Esophagus squamous epithelium (tissue), 4 donors: ENCODE results near the gene FBXL20.

Experiments used
- CTCF ChIP-seq, 6 experiments: fragments of 450-650 bp in 4 of 6; fragments of 200-600 bp in 2 of 6; sonication (generic) in 2 of 6; IDR thresholded peaks; one replicate each; pipeline ENCODE4 v1.5.1; 2016 to 2019; ENCODE audit warnings: antibody characterized with exemption in 6 of 6, mild to moderate bottlenecking in 4 of 6, moderate library complexity in 4 of 6
- POLR2A ChIP-seq, 4 donors: fragments of 450-650 bp; IDR thresholded peaks; one replicate each; pipeline ENCODE4 v1.6.1; 2017; ENCODE audit warnings: antibody characterized with exemption in 4 of 4, mild to moderate bottlenecking in 4 of 4, moderate library complexity in 3 of 4

GRCh38 chr17:39283098-39283497, 118.3 kb downstream of the FBXL20 start:
- TF ChIP-seq POLR2A (IDR thresholded peaks at IDR 0.05), result no peak
- no peak for TF ChIP-seq CTCF (IDR thresholded peaks at IDR 0.05)
